ENCODE results near the gene PHYKPL. TPM values are rescaled to one million over a fixed set of nuclear protein-coding genes. Genes with fewer than 3 reads are reported as not detected.

The PHYKPL gene
- total and polyA plus RNA-seq, 7 experiments from 2014 or later = 38.8 to 265 (median 143) TPM

DNA sequence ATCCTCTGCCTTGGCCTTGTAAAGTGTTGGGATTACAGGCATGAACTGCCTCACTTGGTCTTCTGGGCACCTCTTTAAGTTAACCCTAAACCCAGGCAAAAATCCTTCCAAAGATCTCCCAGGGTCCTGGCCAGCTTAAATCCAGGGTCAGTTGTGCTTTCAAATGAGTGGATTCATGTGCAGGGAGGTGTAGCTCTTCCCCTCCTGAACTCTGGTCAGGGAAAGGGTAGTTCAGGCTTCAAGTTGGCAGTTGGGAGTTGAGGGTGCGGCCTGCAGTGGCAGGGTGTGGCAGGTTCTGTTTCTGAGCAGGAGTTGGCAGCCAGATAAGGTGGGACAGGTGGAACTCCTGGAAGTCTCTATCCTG is 24.7 kb downstream of the PHYKPL start:
- peaks cover 11 to 25% of the 10 kb centered on the region in 2 donors for H3K4me1 ChIP-seq (ENCODE audit: control insufficient read depth in 2 of 2, insufficient read depth in 2 of 2, low read length in 2 of 2)
- Mint-ChIP-seq H3K9me3 (peaks cover 0 to 5% (median 0%) of the 10 kb centered on the region in 11 donors), H3K4me1 (peaks cover 28 to 48% (median 34%) of the 10 kb centered on the region in 7 donors), H3K4me3 (peak overlapping the region in 4 of 10 donors; percentile 1 to 68 (median 42)), H3K27me3 (peaks cover 0 to 2% (median 0%) of the 10 kb centered on the region in 5 donors), H3K27ac (peak overlapping the region in 7 of 9 donors; percentile 4 to 93 (median 48)), H3K36me3 (peaks cover 9 to 44% (median 14%) of the 10 kb centered on the region in 5 donors)
- H3K9me3 ChIP-seq (ENCODE audit: control insufficient read depth in 2 of 3, low read length in 3 of 3) = no peaks in the 10 kb centered on the region
- H3K27ac ChIP-seq (ENCODE audit: low read depth, low read length) = no peak overlapping the region
- intact Hi-C loops (cut with micrococcal nuclease) = loop anchor here (5.0 to 10.0 kb wide), 6 partner anchors 76 to 1864 kb away; partner anchors contain the start of genes RUFY1 (in 2 of the 2), ARL10 (in 1 of the 2), KIAA1191 (in 1 of the 2) and RMND5B (in 1 of the 2)
- H3K36me3 ChIP-seq (ENCODE audit: control insufficient read depth in 2 of 3, insufficient read depth in 3 of 3, low read length in 3 of 3) = peaks cover 30 to 65% (median 35%) of the 10 kb centered on the region in 3 experiments
- ChIA-PET POLR2A (no interaction called here), CTCF (interaction anchor here (0.8 kb wide), 1 partner anchor 405 kb away, joined by 3 read pairs; no protein-coding TSS in a partner anchor)
- no peak for ATAC-seq
- H3K4me3 ChIP-seq (ENCODE audit: low read length) = no peak overlapping the region
- DNase-seq = no peak
- H3K27me3 ChIP-seq (ENCODE audit: control insufficient read depth in 2 of 2, insufficient read depth in 2 of 2, low read length in 2 of 2) = no peaks in the 10 kb centered on the region

DNA sequence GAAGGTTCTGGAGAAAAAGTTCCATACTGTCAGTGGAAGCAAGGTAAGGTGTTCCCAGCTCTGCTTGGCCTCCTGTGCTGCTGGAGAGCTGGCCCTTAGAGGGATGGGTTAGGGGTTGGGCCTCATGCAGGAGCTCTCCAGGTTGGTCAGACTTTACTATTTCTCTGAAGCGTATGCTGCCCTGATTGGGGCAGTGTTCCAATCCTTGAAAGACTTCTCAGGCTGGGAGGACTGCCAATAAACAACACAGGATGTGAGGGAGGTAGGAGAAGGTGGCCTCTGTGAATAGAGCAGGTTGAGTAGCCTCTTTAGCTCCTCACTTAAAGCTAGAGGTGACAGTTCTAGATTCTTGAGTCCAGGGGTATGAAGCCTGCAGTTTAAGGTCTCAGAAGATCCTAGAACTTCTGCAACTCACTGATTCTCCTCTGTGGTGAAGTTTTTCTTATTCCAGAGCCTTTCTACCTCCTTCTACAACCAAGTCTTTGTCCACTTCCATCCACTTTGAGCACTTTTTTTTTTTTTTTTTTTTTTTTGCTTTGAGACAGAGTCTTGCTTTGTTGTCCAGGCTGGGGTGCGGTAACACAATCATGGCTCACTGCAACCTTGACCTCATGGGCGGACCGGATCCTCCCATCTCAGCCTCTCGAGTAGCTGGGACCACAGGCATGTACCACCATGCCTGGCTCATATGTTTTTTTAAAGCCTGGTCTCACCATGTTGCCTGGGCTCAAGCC is 25.3 kb downstream of the PHYKPL start:
- Histone ChIP-seq H3K27me3 (ENCODE audit: control insufficient read depth in 2 of 2, insufficient read depth in 2 of 2, low read length in 2 of 2) (no peaks in the 10 kb centered on the region), H3K4me1 (ENCODE audit: control insufficient read depth in 2 of 2, insufficient read depth in 2 of 2, low read length in 2 of 2) (peaks cover 11 to 25% of the 10 kb centered on the region in 2 donors), H3K4me3 (ENCODE audit: low read length) (no peak overlapping the region), H3K36me3 (ENCODE audit: control insufficient read depth in 2 of 3, insufficient read depth in 3 of 3, low read length in 3 of 3) (peaks cover 30 to 59% (median 35%) of the 10 kb centered on the region in 3 experiments), H3K27ac (ENCODE audit: low read depth, low read length) (peak overlapping the region; percentile 88), H3K9me3 (ENCODE audit: control insufficient read depth in 2 of 3, low read length in 3 of 3) (no peaks in the 10 kb centered on the region)
- peaks cover 0 to 5% (median 0%) of the 10 kb centered on the region in 11 donors for H3K9me3 Mint-ChIP-seq
- no peak for ATAC-seq
- peaks cover 9 to 44% (median 14%) of the 10 kb centered on the region in 5 donors for H3K36me3 Mint-ChIP-seq
- peak overlapping the region in 8 of 9 donors; percentile 4 to 93 (median 76) for H3K27ac Mint-ChIP-seq
- intact Hi-C loops (cut with micrococcal nuclease) = loop anchor here (5.0 to 10.0 kb wide), 6 partner anchors 75 to 1865 kb away; partner anchors contain the start of genes RUFY1 (in 2 of the 2), ARL10 (in 1 of the 2), KIAA1191 (in 1 of the 2) and RMND5B (in 1 of the 2)
- H3K27me3 Mint-ChIP-seq = peaks cover 0 to 2% (median 0%) of the 10 kb centered on the region in 5 donors
- no peak for DNase-seq
- ChIA-PET CTCF (interaction anchor here (0.5 to 0.8 kb wide), 2 partner anchors 63 to 406 kb away, joined by 3 read pairs; no protein-coding TSS in a partner anchor), POLR2A (interaction anchor here (0.8 to 1.9 kb wide), 3 partner anchors 8 to 26 kb away, joined by 3 to 11 read pairs (median 5); partner anchors contain the start of gene PHYKPL)
- peak overlapping the region in 8 of 10 donors; percentile 27 to 81 (median 50) for H3K4me3 Mint-ChIP-seq
- peaks cover 28 to 48% (median 34%) of the 10 kb centered on the region in 7 donors for H3K4me1 Mint-ChIP-seq

DNA sequence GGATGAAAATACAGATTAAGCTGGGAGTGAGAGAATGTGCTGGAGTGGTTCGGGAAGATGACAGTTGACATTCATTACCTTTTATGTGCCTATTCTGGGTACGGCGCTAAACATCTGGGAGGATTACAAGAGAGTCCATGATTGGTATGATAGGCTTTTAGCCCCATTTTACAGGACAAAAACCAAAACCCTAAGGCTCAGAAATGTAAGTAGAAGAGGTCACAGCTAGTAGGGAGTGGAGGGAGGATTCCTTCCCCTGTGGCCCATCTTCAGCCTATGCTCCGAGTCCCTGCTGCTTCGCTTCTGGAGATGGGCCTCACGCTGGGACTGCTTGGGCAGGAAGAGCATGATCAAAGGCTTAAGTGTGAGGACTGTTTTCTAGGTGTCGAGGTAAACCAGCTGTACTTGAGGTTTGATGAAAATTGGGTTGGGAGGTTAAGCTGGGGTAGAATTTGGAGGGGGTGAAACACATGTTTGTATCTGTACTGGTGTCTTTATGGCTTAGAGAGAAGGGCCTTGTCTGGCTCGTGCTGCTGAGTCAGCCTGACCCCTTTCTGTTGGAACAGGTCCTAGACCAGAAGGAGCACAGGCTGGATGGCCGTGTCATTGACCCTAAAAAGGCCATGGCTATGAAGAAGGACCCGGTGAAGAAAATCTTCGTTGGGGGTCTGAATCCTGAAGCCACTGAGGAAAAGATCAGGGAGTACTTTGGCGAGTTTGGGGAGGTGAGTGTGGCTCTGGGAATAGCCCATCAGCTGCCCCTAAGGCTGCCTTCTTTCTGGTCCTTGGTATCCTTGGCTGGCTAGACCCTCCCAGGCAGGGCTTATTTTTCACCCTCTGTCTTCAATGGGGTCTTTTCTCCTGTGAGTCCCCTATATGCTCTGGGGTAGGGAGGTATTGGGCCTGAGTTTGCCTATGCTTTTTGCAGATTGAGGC is 26.2 kb downstream of the PHYKPL start:
- ChIA-PET POLR2A (interaction anchor here (0.6 to 1.9 kb wide), 10 partner anchors 9 to 277 kb away, joined by 3 to 11 read pairs (median 4); partner anchors contain the start of gene PHYKPL), CTCF (interaction anchor here (1.0 kb wide), 1 partner anchor 10 kb away, joined by 3 read pairs; no protein-coding TSS in a partner anchor)
- intact Hi-C loops (cut with micrococcal nuclease) = loop anchor here (5.0 to 10.0 kb wide), 6 partner anchors 74 to 1866 kb away; partner anchors contain the start of genes RUFY1 (in 2 of the 2), ARL10 (in 1 of the 2), KIAA1191 (in 1 of the 2) and RMND5B (in 1 of the 2)
- Mint-ChIP-seq H3K4me3 (peak overlapping the region; percentile 71 to 96 (median 82)), H3K9me3 (peaks cover 0 to 5% (median 0%) of the 10 kb centered on the region in 11 donors), H3K4me1 (peaks cover 28 to 47% (median 34%) of the 10 kb centered on the region in 7 donors), H3K27ac (peak overlapping the region; percentile 81 to 94 (median 86)), H3K27me3 (peaks cover 0 to 2% (median 0%) of the 10 kb centered on the region in 5 donors), H3K36me3 (peaks cover 9 to 42% (median 14%) of the 10 kb centered on the region in 5 donors)
- ATAC-seq (no peak), DNase-seq (peak in 5 of 9 donors; percentile 15 to 31 (median 19))
- Histone ChIP-seq H3K27me3 (ENCODE audit: control insufficient read depth in 2 of 2, insufficient read depth in 2 of 2, low read length in 2 of 2) (no peaks in the 10 kb centered on the region), H3K9me3 (ENCODE audit: control insufficient read depth in 2 of 3, low read length in 3 of 3) (no peaks in the 10 kb centered on the region), H3K36me3 (ENCODE audit: control insufficient read depth in 2 of 3, insufficient read depth in 3 of 3, low read length in 3 of 3) (peaks cover 23 to 50% (median 29%) of the 10 kb centered on the region in 3 experiments), H3K27ac (ENCODE audit: low read depth, low read length) (peak overlapping the region; percentile 88), H3K4me1 (ENCODE audit: control insufficient read depth in 2 of 2, insufficient read depth in 2 of 2, low read length in 2 of 2) (peaks cover 11 to 25% of the 10 kb centered on the region in 2 donors), H3K4me3 (ENCODE audit: low read length) (peak overlapping the region; percentile 85)

DNA sequence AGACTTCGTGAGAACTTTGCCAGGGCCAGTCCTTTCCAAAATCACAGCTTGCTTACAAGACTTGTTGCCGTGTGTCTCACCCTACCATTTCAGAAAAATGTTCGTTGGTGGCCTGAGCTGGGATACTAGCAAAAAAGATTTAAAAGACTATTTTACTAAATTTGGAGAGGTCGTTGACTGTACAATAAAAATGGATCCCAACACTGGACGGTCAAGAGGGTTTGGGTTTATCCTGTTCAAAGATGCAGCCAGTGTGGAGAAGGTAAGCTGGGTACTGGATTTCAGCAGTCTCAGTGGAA is 26.9 kb downstream of the PHYKPL start:
- H3K27ac Mint-ChIP-seq = peak overlapping the region; percentile 81 to 94 (median 86)
- peaks cover 11 to 25% of the 10 kb centered on the region in 2 donors for H3K4me1 ChIP-seq (ENCODE audit: control insufficient read depth in 2 of 2, insufficient read depth in 2 of 2, low read length in 2 of 2)
- peak overlapping the region; percentile 71 to 96 (median 82) for H3K4me3 Mint-ChIP-seq
- intact Hi-C loops (cut with micrococcal nuclease) = loop anchor here (2.0 to 10.0 kb wide), 9 partner anchors 51 to 1867 kb away; partner anchors contain the start of genes RUFY1 (in 2 of the 2), ARL10 (in 1 of the 2), HNRNPH1 (in 1 of the 2) and KIAA1191 (in 1 of the 2)
- CTCF ChIA-PET = interaction anchor here (1.0 kb wide), 1 partner anchor 11 kb away, joined by 3 read pairs; no protein-coding TSS in a partner anchor
- peak overlapping the region; percentile 85 for H3K4me3 ChIP-seq (ENCODE audit: low read length)
- peaks cover 0 to 2% (median 0%) of the 10 kb centered on the region in 5 donors for H3K27me3 Mint-ChIP-seq
- no peak for ATAC-seq
- peaks cover 19 to 43% (median 29%) of the 10 kb centered on the region in 3 experiments for H3K36me3 ChIP-seq (ENCODE audit: control insufficient read depth in 2 of 3, insufficient read depth in 3 of 3, low read length in 3 of 3)
- H3K9me3 ChIP-seq (ENCODE audit: control insufficient read depth in 2 of 3, low read length in 3 of 3) = no peaks in the 10 kb centered on the region
- H3K9me3 Mint-ChIP-seq = peaks cover 0 to 5% (median 0%) of the 10 kb centered on the region in 11 donors
- H3K36me3 Mint-ChIP-seq = peaks cover 4 to 37% (median 14%) of the 10 kb centered on the region in 5 donors
- POLR2A ChIA-PET = interaction anchor here (0.6 to 1.9 kb wide), 10 partner anchors 9 to 278 kb away, joined by 3 to 11 read pairs (median 4); partner anchors contain the start of gene PHYKPL
- H3K4me1 Mint-ChIP-seq = peaks cover 28 to 45% (median 33%) of the 10 kb centered on the region in 7 donors
- H3K27ac ChIP-seq (ENCODE audit: low read depth, low read length) = peak overlapping the region; percentile 88
- DNase-seq = no peak
- no peaks in the 10 kb centered on the region for H3K27me3 ChIP-seq (ENCODE audit: control insufficient read depth in 2 of 2, insufficient read depth in 2 of 2, low read length in 2 of 2)

DNA sequence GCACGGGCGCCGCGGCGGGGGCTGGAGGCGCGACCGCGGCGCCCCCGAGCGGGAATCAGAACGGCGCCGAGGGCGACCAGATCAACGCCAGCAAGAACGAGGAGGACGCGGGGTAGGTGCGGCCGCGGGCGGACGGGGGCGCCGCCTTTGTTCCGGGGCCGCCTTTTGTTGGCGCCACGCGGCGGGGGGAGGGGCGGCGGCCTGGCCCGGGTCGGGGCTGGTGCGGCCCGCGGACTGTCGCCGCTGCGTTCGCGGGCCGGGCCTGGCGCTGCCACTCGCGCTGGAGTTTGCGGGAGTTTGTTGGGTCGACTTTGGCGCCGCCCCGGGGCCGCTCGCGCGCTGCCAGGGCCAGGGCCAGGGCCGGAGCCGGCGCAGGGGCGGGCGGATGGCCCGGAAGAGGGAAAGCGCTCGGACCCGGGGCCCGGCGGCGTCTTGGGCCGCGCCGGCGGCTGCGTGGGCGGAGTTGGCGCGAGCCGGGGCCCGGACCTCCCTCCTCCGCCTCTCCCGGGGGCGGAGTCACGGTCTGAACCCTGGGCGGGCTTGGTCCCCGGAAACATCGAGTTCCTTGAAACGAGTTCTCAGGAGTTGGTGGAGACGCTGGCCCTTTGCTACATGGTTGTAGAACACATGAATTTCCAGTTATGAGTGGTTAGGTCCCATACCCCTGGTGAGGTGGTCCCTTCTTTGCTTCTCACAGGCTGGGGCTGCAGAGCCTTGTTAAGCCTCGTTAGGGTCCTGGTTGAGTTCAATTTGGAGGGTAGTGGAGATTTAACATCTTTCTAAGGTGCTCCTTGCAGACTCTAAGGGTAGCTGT is 27.5 kb downstream of the PHYKPL start:
- Mint-ChIP-seq H3K27me3 (peaks cover 0 to 2% (median 0%) of the 10 kb centered on the region in 5 donors), H3K4me3 (peak overlapping the region; percentile 71 to 97 (median 83)), H3K36me3 (peaks cover 3 to 34% (median 14%) of the 10 kb centered on the region in 5 donors), H3K27ac (peak overlapping the region; percentile 81 to 94 (median 86)), H3K4me1 (peaks cover 28 to 42% (median 33%) of the 10 kb centered on the region in 7 donors), H3K9me3 (peaks cover 0 to 5% (median 0%) of the 10 kb centered on the region in 11 donors)
- POLR2A ChIA-PET = interaction anchor here (0.6 to 1.9 kb wide), 20 partner anchors 8 to 1473 kb away, joined by 3 to 16 read pairs (median 3); partner anchors contain the start of gene PHYKPL
- intact Hi-C loops (cut with micrococcal nuclease) = loop anchor here (1.0 to 10.0 kb wide), 12 partner anchors 27 to 1867 kb away; partner anchors contain the start of genes PHYKPL (in 2 of the 2), RMND5B (in 2 of the 2), RUFY1 (in 2 of the 2) and ARL10 (in 1 of the 2)
- Histone ChIP-seq H3K27ac (ENCODE audit: low read depth, low read length) (peak overlapping the region; percentile 88), H3K4me1 (ENCODE audit: control insufficient read depth in 2 of 2, insufficient read depth in 2 of 2, low read length in 2 of 2) (peaks cover 11 to 25% of the 10 kb centered on the region in 2 donors), H3K4me3 (ENCODE audit: low read length) (peak overlapping the region; percentile 94), H3K27me3 (ENCODE audit: control insufficient read depth in 2 of 2, insufficient read depth in 2 of 2, low read length in 2 of 2) (no peaks in the 10 kb centered on the region), H3K9me3 (ENCODE audit: control insufficient read depth in 2 of 3, low read length in 3 of 3) (no peaks in the 10 kb centered on the region), H3K36me3 (ENCODE audit: control insufficient read depth in 2 of 3, insufficient read depth in 3 of 3, low read length in 3 of 3) (peaks cover 19 to 37% (median 29%) of the 10 kb centered on the region in 3 experiments)
- peak; percentile 58 for ATAC-seq
- peak; percentile 48 to 84 (median 58) for DNase-seq
- CTCF ChIA-PET = interaction anchor here (0.6 to 1.0 kb wide), 2 partner anchors 11 to 385 kb away, joined by 3 read pairs; partner anchors contain the start of gene COL23A1
